HG03460 (cell line): Measurements from ENCODE around the gene AGRN.
"Not testable (repeated sequence)": the region's sequence is repeated elsewhere in the genome, so short reads cannot be mapped to it uniquely, and the experiment has no call there.

Experiments used
- ATAC-seq: cut with Tn5 transposase; IDR thresholded peaks from one replicate; pipeline ENCODE4 v1.9.1; 2021; ENCODE audit not compliant: unreplicated experiment

The AGRN gene

GRCh38 chr1:1075148-1075935, 55.4 kb downstream of the AGRN start:
- no peak for ATAC-seq

DNA sequence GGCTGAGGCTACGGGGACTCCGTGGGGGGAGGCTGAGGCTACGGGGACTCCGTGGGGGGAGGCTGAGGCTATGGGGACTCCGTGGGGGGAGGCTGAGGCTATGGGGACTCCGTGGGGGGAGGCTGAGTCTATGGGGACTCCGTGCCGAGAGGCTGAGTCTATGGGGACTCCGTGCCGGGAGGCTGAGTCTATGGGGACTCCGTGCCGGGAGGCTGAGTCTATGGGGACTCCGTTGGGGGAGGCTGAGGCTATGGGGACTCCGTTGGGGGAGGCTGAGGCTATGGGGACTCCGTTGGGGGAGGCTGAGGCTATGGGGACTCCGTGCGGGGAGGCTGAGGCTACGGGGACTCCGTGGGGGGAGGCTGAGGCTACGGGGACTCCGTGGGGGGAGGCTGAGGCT, 57.5 kb downstream of the AGRN start:
- not testable (repeated sequence) for ATAC-seq

DNA sequence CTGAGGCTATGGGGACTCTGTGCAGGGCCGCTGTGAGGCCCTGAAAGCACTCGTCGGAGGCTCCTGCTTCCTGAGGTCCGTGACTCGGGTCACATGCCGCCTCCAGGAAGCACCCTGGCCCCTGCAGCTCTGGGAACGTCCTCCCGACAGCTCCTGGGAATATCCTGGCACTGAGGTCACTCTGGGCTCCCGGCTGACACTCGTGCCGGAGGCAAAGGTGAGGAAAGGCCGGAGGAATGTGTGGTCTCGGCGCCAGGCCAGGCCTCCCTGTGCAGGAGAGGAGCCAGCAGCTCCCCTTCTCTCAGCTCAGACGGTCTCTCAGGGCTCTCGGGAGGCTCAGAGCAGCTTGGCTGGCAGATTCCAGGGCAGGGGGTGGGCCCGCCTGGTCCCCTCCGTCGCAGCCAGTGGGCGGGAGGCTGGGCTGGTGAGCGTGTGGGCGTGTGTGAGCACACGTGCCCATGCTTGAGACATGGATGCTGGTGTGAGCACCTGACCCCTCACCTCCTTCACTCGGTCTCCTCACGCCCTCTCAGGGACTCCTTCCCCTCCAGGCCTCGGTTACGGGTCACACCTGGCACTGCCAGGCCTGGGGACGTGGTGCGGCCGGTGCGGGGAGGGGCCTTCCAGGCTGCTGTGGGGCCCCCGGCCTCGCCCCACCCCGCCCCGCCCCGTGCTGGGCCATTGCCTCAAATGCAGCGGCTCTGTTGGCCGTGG, 59.6 kb downstream of the AGRN start:
- peak; percentile 51 for ATAC-seq

GRCh38 chr1:1080122-1080757, 60.3 kb downstream of the AGRN start:
- no peak for ATAC-seq

DNA sequence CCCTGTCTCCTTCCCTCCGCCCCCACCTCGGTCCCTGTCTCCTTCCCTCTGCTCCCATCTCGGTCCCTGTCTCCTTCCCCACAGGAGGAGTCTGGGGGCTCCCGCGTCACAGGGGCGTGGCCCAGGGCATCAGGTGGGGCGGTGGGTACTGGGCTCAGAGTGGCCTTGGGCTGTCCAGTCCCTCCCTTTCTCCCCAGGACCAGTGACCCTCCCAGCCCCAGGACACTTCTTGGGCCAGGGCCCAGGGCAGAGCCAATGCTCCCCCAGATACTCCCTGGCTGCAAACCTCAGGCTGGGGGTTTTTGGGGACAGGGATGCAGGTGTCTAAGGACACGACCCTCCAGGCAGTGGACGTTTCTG, 61.0 kb downstream of the AGRN start:
- no peak for ATAC-seq

GRCh38 chr1:1081311-1082238, 61.7 kb downstream of the AGRN start:
- no peak for ATAC-seq

- no peak for ATAC-seq
These were observed 62.4 kb downstream of the AGRN start for GRCh38 chr1:1082239-1082775.

GRCh38 chr1:1082776-1083415, 63.0 kb downstream of the AGRN start:
- ATAC-seq: no peak

GRCh38 chr1:1083416-1084371, 63.8 kb downstream of the AGRN start:
- ATAC-seq: no peak

DNA sequence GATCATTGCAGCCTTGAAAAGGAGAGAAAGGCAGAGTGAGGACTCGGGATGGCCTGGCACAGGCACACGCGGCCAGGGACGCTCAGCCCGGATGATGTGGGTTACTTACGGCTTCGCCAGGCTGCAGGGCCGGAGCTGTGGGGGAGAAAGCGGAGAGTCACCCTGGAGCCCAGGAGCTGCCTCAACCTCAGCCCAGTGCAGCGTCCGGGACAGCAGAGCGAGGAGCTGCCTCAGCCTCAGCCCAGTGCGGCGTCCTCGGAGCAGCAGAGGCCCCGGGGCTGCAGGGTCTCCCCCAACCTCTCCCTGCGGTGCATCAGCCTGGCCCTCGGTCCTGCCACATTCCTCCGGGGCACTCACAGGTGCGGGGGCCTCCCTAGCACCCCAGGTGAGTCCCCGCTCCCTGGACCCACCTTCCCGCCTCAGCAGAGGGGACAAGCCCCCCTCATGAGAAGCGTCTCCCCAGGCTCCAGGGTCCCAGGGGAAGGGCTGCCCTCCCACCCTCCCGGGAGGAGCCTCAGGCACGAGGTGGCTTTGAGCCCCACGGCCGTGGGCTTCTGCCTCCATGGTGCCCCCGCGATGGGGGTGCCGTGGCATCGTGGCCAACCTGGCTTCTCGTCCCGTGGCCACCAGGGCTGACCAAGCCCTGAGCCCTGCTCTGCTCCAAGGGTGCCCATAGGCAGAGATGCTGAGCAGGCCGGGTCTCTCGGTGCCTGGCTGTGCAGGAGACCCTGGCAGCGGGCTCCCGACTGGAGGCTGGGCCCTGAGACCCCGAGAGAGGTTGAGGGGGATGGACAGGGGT, 64.7 kb downstream of the AGRN start:
- no peak for ATAC-seq

- no peak for ATAC-seq
These were observed 65.4 kb downstream of the AGRN start for GRCh38 chr1:1085171-1085841.

DNA sequence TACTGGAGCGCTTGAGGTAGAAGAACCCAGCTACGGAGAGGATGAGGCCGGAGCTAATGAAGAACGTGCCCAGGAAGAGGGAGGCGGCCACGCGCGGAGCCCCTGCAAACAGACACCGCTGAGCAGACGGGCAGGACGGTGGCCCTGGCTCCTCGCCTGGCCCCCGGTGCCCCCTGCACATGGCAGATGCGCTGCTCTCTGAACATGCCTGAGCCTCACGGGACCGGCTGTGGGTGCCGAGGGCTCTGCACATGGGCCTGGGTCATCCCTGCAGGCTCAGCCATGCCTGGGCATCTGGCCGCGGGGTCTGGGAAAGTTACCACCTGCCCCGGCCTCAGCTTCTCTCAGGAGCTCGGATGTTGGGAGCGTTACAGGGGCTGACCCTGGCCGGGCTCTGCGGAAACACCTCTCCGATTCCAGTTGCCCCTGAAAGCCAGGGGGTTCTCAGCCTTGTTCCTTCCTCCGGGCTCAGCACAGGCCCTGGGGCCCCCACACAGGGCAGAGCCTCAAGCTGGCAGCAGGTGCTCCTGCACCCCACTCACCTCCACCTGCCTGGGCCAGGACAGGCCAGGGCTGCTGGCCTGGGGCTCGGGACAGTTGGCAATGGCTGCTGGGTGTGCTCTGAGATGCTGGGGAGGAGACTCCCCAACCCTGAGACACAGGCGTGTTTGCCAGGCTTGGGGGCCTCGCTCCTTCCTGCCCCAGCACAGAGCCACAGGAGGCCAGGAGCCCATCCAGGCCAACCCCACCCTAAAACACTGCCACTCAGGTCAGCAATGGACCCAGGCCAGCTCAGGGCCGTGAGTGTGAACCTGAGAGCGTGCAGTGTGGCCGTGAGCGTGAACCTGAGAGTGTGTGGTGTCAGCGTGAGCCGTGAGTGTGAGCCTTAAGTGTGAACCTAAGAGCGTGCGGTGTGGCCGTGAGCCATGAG, 66.3 kb downstream of the AGRN start:
- ATAC-seq: no peak

GRCh38 chr1:1086911-1087341, 67.0 kb downstream of the AGRN start:
- ATAC-seq: no peak

DNA sequence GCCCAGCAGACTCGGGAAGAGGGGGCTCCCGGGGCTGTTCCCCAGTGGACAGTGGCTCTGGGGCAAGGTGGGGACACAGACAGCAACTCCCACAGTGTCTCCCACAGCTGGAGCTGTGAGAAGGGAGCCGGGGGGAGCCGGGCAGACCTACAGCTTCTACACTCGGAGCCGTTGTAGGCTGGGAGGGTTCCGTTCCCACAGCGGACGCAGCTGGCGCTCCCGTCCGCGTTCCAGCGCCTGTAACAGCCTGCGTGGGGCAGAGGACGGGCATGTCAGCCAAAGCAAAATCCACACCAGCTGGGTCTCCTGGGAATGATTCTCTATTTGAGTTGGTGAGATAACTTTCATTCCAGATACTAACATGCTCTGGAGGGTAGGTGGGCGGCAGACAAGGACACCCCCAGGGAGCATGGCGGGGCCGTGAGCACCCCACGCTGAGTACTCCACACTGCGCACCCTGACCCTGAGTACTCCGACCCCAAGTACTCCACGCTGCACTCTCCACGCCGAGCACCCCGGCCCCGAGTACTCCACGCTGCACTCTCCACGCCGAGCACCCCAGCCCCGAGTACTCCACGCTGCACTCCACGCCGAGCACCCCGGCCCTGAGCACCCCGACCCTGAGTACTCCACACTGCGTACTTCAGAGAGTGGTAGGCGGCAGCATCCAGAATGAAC, 67.6 kb downstream of the AGRN start:
- ATAC-seq: no peak

- no peak for ATAC-seq
These were observed 68.3 kb downstream of the AGRN start for GRCh38 chr1:1088029-1088800.
